ENCODE data around the gene LILRB1.

LILRB1 gene

GRCh38 chr19:54662730-54663129 lies 32.4 kb downstream of the LILRB1 start, which contains the start of gene LILRB4:
Gene LILRB4, plus strand, starts transcription at chr19:54662985. Its CDS starts 49 bp downstream, at chr19:54663034.
- no peak within 1 kb of the TSS for H3K27ac ChIP-seq
- no peak for TF ChIP-seq ZFX (IDR thresholded peaks at IDR 0.05; ENCODE audit: borderline replicate concordance)
- no peak for TF ChIP-seq CTCF (IDR thresholded peaks at IDR 0.05)

- no peak overlapping the region for H3K27ac ChIP-seq
- TF ChIP-seq CTCF (IDR thresholded peaks at IDR 0.05) (no peak), ZFX (IDR thresholded peaks at IDR 0.05; ENCODE audit: borderline replicate concordance) (no peak)
Measured at GRCh38 chr19:54665530-54665929, 35.2 kb downstream of the LILRB1 start.

GRCh38 chr19:54667217-54667616 lies 36.9 kb downstream of the LILRB1 start:
- no peak overlapping the region for H3K27ac ChIP-seq
- no peak for TF ChIP-seq ZFX (IDR thresholded peaks at IDR 0.05; ENCODE audit: borderline replicate concordance)
- TF ChIP-seq CTCF (IDR thresholded peaks at IDR 0.05) = no peak

GRCh38 chr19:54668353-54668752 lies 38.1 kb downstream of the LILRB1 start:
- no peak for TF ChIP-seq CTCF (IDR thresholded peaks at IDR 0.05)
- H3K27ac ChIP-seq = no peak overlapping the region

- no peak for TF ChIP-seq CTCF (IDR thresholded peaks at IDR 0.05)
- no peak for TF ChIP-seq ZFX (IDR thresholded peaks at IDR 0.05; ENCODE audit: borderline replicate concordance)
- no peak overlapping the region for H3K27ac ChIP-seq
Measured at GRCh38 chr19:54670576-54671357, 40.5 kb downstream of the LILRB1 start.

GRCh38 chr19:54673222-54673621 lies 42.9 kb downstream of the LILRB1 start:
- TF ChIP-seq CTCF (IDR thresholded peaks at IDR 0.05) (no peak), ZFX (IDR thresholded peaks at IDR 0.05; ENCODE audit: borderline replicate concordance) (no peak)
- H3K27ac ChIP-seq = no peak overlapping the region

GRCh38 chr19:54674021-54674617 lies 43.8 kb downstream of the LILRB1 start:
- TF ChIP-seq ZFX (IDR thresholded peaks at IDR 0.05; ENCODE audit: borderline replicate concordance) (no peak), CTCF (IDR thresholded peaks at IDR 0.05) (peak; percentile 91)

More at GRCh38 chr19:54674021-54674617, 43.8 kb downstream of the LILRB1 start:
- H3K27ac ChIP-seq = no peak overlapping the region

Data from 22Rv1 (cell line).